Pancreas (tissue), 10 donors: ENCODE data around the gene ZNF576. TPM values are rescaled to one million over a fixed set of nuclear protein-coding genes. Genes with fewer than 3 reads are reported as not detected.
A peak's percentile ranks its signal among the peaks of the same experiment; 100 is the strongest.
"Not testable (repeated sequence)": the region's sequence is repeated elsewhere in the genome, so short reads cannot be mapped to it uniquely, and the experiment has no call there.

ENCODE experiments used
- ATAC-seq, 4 donors: fragments of 200-7000 bp; cut with Tn5 transposase; one replicate each; pipeline versions ENCODE4 v1.8.0 to v1.9.1; 2020; ENCODE audit warnings: mild to moderate bottlenecking in 4 of 4, moderate library complexity in 4 of 4
- DNase-seq, 6 donors: peaks; one replicate each; pipeline ENCODE4 v3.0.0-alpha.2; 2020
- FAIRE-seq: peaks from 2 replicates; lab custom pipeline; 2012; peaks lifted over from hg19 to GRCh38; lab: Jason Lieb, UNC
- H3K27ac ChIP-seq, 4 donors: fragments of 200-600 bp; sonication (generic); 1 replicate in 3 of 4; 2 replicates in 1 of 4; pipeline versions ENCODE4 v1.5.0 to v1.8.0; 2020
- H3K27me3 ChIP-seq, 4 donors: fragments of 200-600 bp; one replicate each; pipeline ENCODE4 v1.8.0; 2021
- H3K36me3 ChIP-seq, 3 donors: fragments of 200-600 bp; sonication (generic) in 1 of 3; one replicate each; pipeline versions ENCODE4 v1.5.0 to v1.8.0; 2020 to 2021
- H3K4me1 ChIP-seq, 3 donors: fragments of 200-600 bp; one replicate each; pipeline ENCODE4 v1.8.0; 2021
- H3K4me3 ChIP-seq, 4 donors: fragments of 200-600 bp; sonication (generic) in 2 of 4; one replicate each; pipeline versions ENCODE4 v1.5.0 to v1.8.0; 2020 to 2021
- H3K9me3 ChIP-seq, 4 donors: fragments of 200-600 bp; one replicate each; pipeline ENCODE4 v1.8.0; 2021
- CTCF ChIP-seq, 4 donors: fragments of 200-600 bp; sonication (generic) in 3 of 4; IDR thresholded peaks; one replicate each; pipeline versions ENCODE4 v1.5.0 to v1.8.0; 2021; ENCODE audit warnings: antibody characterized with exemption in 4 of 4
- WGBS, 2 donors: extraction: QIAGEN DNeasy Blood & Tissue Kit; methylation state at CpG; one replicate each; pipeline ENCODE4 v1.1.7; 2013; 5-methylcytosine and 5-hydroxymethylcytosine counted together
- intact Hi-C, 3 donors: fragments of 100-400 bp; cut with DNase I; formaldehyde crosslinking; loops; one replicate each; pipeline versions ENCODE4 v1.11.1 to v1.14.2; 2022
- polyA plus RNA-seq, 2 donors: library from polyadenylated mRNA; stranded (reverse); fragments of 200-250 nt; gene quantifications; one replicate each; pipeline ENCODE4 v1.2.3, GENCODE V29; 2013
- total RNA-seq, 6 donors: library from RNA; stranded (reverse); fragmentation: NEBNext Ultra II Directional in 4 of 6; extraction: Animal tissue kit (Norgen Biotek cat#: 25700) in 4 of 6; gene quantifications; one replicate each; pipeline versions ENCODE4 v1.2.1 to v1.2.4, GENCODE V29; 2021 to 2023
- donor health status: healthy with polysubstance abuse.
- donor health status: DM: no; HTN: no; CAD: no; lungs with moderate emphysema.
- donor health status: DM: no; HTN: no; CAD: no.
- donor health status: control.
- donor health status: control.
- donor health status: Bipolar disorder and iron deficiency.
- donor health status: DM: yes; HTN: yes; CAD: no.
- donor health status: DM: no; HTN: no; CAD: no.
- donor health status: DM: no; HTN: no; CAD: no.
- donor health status: DM: yes; HTN: yes; CAD: no.

The ZNF576 gene
- total and polyA plus RNA-seq, 8 donors = 5.2 to 8.6 (median 6.7) TPM

DNA sequence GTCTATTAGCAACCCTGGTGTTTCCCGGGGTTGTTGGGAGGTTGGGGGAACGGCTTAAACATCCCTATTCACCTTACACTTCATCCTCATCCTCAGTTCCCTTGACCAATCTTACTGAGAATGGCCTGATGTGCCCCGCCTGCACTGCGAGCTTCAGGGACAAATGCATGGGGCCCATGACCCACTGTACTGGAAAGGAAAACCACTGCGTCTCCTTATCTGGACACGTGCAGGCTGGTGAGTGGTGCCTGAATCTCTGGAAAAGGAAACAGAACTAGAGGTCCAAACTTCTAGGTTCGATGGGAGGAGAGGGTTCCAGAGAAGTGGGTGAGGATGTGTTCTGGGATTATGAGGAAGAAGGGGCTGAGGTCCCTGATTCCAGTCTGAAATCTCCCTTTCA, 14.9 kb upstream of the ZNF576 start:
- TF ChIP-seq CTCF (IDR thresholded peaks at IDR 0.05) = no peak
- intact Hi-C loops = no loop called here
- H3K27me3 ChIP-seq = no peaks in the 10 kb centered on the region
- H3K9me3 ChIP-seq = no peaks in the 10 kb centered on the region
- FAIRE-seq (no peak), ATAC-seq (no peak), DNase-seq (no peak)
- no peaks in the 10 kb centered on the region for H3K36me3 ChIP-seq
- H3K4me1 ChIP-seq = peaks cover 0 to 8% (median 6%) of the 10 kb centered on the region in 3 donors
- 65 to 75% methylated on average over 7 of the region's 7 CpGs for WGBS, 2 donors
- H3K4me3 ChIP-seq = no peak overlapping the region
- no peak overlapping the region for H3K27ac ChIP-seq

GRCh38 chr19:43582495-43582894, 13.9 kb upstream of the ZNF576 start:
- FAIRE-seq = no peak

GRCh38 chr19:43584484-43584883, 11.9 kb upstream of the ZNF576 start:
- H3K36me3 ChIP-seq = no peaks in the 10 kb centered on the region
- ATAC-seq (peak; percentile 24 to 70 (median 51)), FAIRE-seq (no peak), DNase-seq (no peak)
- H3K27ac ChIP-seq = peak overlapping the region in 3 of 4 donors; percentile 34 to 60 (median 52)
- peaks cover 0 to 8% (median 6%) of the 10 kb centered on the region in 3 donors for H3K4me1 ChIP-seq
- intact Hi-C loops = no loop called here
- WGBS, 2 donors = 36 to 52% methylated on average over 1 of the region's 1 CpG
- TF ChIP-seq CTCF (IDR thresholded peaks at IDR 0.05) = no peak
- H3K9me3 ChIP-seq = no peaks in the 10 kb centered on the region
- H3K27me3 ChIP-seq = no peaks in the 10 kb centered on the region
- no peak overlapping the region for H3K4me3 ChIP-seq

More at GRCh38 chr19:43582495-43582894, 13.9 kb upstream of the ZNF576 start:
- no peaks in the 10 kb centered on the region for H3K36me3 ChIP-seq
- TF ChIP-seq CTCF (IDR thresholded peaks at IDR 0.05) = no peak
- intact Hi-C loops = no loop called here
- 74 to 81% methylated on average over 2 of the region's 2 CpGs for WGBS, 2 donors
- peaks cover 0 to 8% (median 6%) of the 10 kb centered on the region in 3 donors for H3K4me1 ChIP-seq
- H3K4me3 ChIP-seq = no peak overlapping the region
- ATAC-seq (no peak), DNase-seq (no peak)
- H3K27ac ChIP-seq = no peak overlapping the region
- no peaks in the 10 kb centered on the region for H3K27me3 ChIP-seq
- no peaks in the 10 kb centered on the region for H3K9me3 ChIP-seq

DNA sequence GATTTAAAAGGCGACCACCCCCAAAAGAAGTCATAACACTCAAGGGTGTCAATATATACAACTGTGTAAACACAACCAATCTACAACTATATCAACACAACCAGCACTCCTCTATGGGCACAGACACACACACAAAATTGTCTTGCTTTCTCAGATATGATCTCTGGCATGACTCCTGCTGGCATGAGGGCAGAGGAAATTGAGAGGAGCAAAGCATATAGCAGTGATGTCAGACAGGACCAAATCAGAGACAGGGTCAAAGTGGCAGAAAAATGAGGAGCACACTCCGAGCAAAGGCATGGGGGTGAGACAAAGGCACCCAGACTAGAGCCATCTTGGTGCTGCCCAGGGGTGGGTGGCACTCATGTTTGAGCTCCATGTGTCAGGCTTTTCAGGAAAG, 10.0 kb upstream of the ZNF576 start:
- TF ChIP-seq CTCF (IDR thresholded peaks at IDR 0.05) = no peak
- no peak overlapping the region for H3K27ac ChIP-seq
- WGBS, 2 donors = 80 to 89% methylated on average over 2 of the region's 2 CpGs

GRCh38 chr19:43587029-43587428, 9.4 kb upstream of the ZNF576 start:
- H3K9me3 ChIP-seq, H3K36me3 ChIP-seq, intact Hi-C loops, H3K27me3 ChIP-seq, DNase-seq, H3K4me1 ChIP-seq, ATAC-seq, H3K27ac ChIP-seq, H3K4me3 ChIP-seq, FAIRE-seq: not testable (repeated sequence)
- 94 to 99% methylated on average over 3 of the region's 3 CpGs for WGBS, 2 donors

More for the DNA sequence above, 10.0 kb upstream of the ZNF576 start:
- ATAC-seq = no peak
- no peaks in the 10 kb centered on the region for H3K27me3 ChIP-seq
- no peak for FAIRE-seq
- DNase-seq = no peak
- H3K36me3 ChIP-seq = no peaks in the 10 kb centered on the region
- H3K9me3 ChIP-seq = no peaks in the 10 kb centered on the region
- H3K4me1 ChIP-seq = peaks cover 0 to 8% (median 6%) of the 10 kb centered on the region in 3 donors
- intact Hi-C loops = no loop called here
- H3K4me3 ChIP-seq = no peak overlapping the region
